GM12891 (cell line): ENCODE data around the gene GBP1.
"Not testable (repeated sequence)": the region's sequence is repeated elsewhere in the genome, so short reads cannot be mapped to it uniquely, and the experiment has no call there.

Experiments
- DNase-seq: peaks from one replicate; pipeline ENCODE4 v3.0.0; 2011; ENCODE audit warnings: low spot score; ENCODE audit not compliant: insufficient read length
- FAIRE-seq: peaks from 2 replicates; lab custom pipeline; 2011; peaks lifted over from hg19 to GRCh38; lab: Jason Lieb, UNC
- PAX5 ChIP-seq: IDR thresholded peaks from 2 replicates; pipeline ENCODE4 v1.6.1; 2011; ENCODE audit warnings: low read length, moderate library complexity, mild to moderate bottlenecking; ENCODE audit not compliant: insufficient read depth, severe bottlenecking
- POLR2A ChIP-seq: IDR thresholded peaks from 2 replicates; pipeline ENCODE4 v1.6.1; 2011; ENCODE audit warnings: low read depth, low read length, control low read depth
- POLR2AphosphoS5 ChIP-seq: IDR thresholded peaks from 2 replicates; pipeline ENCODE4 v1.6.1; 2011; ENCODE audit warnings: low read depth, low read length, control low read depth
- POU2F2 ChIP-seq: IDR thresholded peaks from 2 replicates; pipeline ENCODE4 v1.6.1; 2011; ENCODE audit warnings: low read depth, mild to moderate bottlenecking, control low read depth, low read length, moderate library complexity
- SPI1 ChIP-seq: IDR thresholded peaks from 2 replicates; pipeline ENCODE4 v1.6.1; 2011; ENCODE audit warnings: low read depth, low read length, control low read depth
- TAF1 ChIP-seq: IDR thresholded peaks from 2 replicates; pipeline ENCODE4 v1.6.1; 2011; ENCODE audit warnings: low read depth, low read length, control low read depth

The GBP1 gene

DNA sequence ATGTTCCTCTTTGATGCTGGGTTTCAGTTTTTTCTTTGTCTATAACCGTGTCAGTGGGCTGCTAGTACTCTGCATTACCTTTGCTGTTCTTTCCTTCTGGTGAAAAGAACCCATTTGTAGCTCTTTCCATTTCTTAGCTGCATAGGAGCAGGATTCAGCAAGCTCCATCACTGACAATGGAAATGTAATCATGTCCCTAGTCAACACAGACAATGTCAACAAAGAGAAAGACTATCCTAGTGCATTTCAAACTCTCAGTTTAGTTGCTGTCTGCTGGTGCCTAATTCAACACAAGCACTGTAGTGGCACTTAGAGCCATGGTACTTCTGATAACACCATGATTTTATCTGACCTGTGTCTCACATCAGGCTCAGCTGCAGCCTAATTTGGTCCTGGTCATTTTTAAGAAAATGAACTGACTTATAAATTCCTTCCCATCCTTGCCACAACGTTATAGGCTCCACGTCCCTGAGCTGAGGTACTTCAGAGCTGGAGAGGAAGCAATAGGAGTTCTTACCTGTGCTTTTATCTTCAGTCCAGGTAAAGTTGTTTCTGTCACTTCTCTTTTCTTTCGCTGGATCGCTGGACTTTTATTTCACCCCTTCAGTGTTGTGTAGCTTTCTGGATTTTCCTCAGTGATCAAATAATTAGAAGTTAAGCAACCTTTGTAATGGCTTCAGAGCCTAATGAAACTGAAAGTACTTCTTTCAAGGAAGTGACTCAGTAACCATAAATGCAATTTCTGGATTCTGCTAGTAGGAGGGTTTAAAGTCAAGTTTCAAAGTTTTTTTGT is 42.6 kb downstream of the GBP1 start, which contains the start of gene GBP3:
GBP3 (minus strand) TSS at position 700 of the 793 bp plus-strand sequence. CDS start 2,145 bp downstream, outside the sequence.
- no peak for TF ChIP-seq PAX5
- no peak for TF ChIP-seq SPI1
- no peak for TF ChIP-seq POLR2AphosphoS5
- TF ChIP-seq TAF1 = no peak
- TF ChIP-seq POLR2A = no peak
- no peak for TF ChIP-seq POU2F2
- no peak for DNase-seq
- FAIRE-seq = peak; percentile 80

- FAIRE-seq, DNase-seq: not testable (repeated sequence)
Measured at GRCh38 chr1:89018318-89018717, 46.7 kb downstream of the GBP1 start.

GRCh38 chr1:89008511-89008910 is 56.5 kb downstream of the GBP1 start:
- no peak for FAIRE-seq
- no peak for DNase-seq
- TF ChIP-seq PAX5 = no peak

DNA sequence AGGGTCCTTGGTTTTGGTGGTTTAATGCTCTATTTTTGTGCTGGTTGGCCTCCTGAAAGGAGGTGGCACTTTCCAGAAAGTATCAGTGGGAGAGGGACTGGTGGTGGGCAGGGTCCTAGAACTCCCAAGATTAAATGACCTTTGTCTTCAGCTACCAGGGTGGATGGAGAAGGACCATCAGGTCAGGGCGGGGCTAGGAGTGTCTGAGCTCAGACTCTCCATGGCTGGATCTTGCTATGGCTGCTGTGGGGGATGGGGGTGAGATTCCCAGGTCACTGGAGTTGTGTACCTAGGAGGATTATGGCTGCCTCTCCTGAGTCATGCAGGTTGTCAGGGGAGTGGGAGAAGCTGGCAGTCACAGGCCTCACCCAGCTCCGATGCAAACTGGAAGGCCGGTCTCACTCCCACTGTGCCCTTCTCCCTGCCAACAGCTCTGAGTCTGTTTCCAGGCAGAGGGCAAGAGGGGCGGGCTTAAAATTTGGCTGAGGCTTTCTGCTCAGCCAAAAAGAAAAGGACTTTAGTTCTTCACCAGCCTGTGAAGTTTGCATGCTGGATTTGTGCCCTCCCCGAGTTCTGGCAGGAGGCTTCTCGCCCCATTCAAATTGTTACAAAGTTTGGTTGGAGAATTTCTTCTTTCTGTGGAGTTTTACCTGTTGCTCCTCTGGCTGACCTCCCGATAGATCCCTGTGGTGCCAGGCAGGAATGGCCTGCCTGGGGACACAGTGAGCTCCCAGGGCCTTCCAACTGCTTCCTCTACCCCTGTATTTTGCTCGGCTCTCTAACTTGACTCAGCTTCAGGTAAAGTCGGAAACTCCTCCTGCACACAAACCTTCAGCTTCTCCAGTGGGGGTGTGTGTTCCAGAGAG is 59.5 kb downstream of the GBP1 start:
- FAIRE-seq = no peak

More for the DNA sequence above, 59.5 kb downstream of the GBP1 start:
- no peak for DNase-seq
- no peak for TF ChIP-seq POLR2AphosphoS5
- TF ChIP-seq SPI1 = no peak
- TF ChIP-seq POLR2A = no peak
- TF ChIP-seq TAF1 = no peak
- TF ChIP-seq PAX5 = no peak
- no peak for TF ChIP-seq POU2F2
